ENCODE data around the gene COG7.
"Not testable (repeated sequence)": the region's sequence is repeated elsewhere in the genome, so short reads cannot be mapped to it uniquely, and the experiment has no call there.

Gene COG7

DNA sequence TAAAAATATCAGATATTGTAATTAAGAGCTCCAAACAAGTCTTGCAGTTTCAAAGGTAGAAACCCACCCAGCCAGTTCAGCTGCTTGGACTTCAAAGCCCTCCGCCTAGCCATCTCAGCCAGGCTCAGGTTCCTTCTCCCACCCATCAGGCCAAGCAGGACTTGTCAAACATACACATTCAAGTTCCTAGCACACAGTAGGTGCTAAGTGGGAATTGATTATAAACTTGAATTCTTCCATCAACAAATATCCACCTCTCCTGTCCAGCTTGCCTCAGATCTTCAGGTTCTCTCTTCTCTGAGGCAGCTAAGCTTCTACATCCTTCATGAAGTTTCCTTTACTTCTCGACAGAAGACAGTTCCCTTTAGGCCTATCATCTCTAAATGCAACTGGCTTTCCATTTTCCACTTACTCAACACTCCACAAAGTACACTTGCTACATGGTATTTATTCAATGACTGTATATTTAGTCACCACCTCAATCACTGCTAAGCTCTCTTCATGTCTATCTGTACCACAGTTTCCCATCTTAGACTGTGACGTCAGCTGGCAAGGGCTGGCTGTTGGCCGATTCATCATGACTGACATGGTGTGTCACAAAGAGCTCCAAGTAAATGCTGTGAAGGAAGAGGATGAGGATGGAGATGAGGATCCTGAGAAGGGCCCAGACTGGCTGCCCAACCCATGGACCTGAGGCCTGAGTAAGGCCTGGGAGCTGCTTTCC, 13.3 kb upstream of the COG7 start:
- no peak for DNase-seq

DNA sequence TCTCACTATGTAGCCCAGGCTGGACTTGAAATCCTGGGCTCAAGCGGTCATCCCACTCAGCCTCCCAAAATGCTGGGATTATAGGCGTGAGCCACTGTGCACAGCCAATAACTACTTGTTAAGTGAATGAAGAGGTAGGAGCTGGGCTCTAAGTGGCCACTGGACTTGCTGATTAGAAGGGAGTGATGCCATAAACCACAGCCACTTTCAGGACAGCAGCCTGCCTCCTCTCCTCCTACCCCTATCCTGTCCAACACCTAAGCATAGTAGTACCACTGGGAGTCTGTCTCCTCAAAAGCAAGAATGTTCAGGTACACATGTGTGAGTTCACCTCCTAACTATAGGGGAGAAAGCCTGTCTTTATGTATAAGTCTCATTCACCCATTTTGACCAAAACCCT, 12.2 kb upstream of the COG7 start:
- no peak for DNase-seq

DNA sequence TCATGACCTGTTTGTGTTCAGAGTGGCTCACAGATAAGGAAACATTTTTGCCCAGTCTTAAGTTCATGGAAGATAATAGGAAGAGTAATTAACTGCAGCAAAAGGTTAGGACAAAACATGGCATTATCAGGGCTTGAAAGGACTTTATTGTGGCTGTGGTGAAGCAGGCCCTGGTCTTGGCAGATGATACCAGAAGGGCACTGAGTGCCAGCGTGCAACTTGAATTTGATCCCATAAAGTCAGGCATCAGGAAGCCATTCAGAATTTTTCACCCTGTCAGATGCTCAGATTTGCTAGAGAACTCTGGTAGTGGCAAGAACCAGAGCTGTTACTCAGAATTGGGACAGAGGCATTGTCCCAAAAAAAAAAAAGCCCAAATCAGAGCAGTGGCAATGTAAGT, 11.2 kb upstream of the COG7 start:
- DNase-seq = no peak

DNA sequence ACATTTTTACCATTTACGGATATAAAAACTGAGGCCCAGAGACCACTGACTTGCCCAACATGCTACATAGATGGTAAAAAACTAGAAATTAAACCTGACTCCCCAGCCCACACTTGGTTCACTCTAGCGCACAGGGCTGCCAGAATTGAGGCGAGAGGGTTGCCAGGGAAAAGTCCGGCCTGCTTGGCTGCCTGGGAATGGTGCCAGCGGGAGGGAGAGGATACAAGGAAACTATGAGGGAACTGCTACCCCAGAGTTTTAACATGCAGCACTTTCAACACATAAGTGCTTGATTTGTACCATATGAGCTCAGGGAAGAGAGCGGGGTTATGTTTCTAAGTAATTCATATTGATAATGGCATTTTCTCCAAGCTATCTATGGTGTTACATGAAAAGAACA, 10.0 kb upstream of the COG7 start:
- DNase-seq = not testable (repeated sequence)

DNA sequence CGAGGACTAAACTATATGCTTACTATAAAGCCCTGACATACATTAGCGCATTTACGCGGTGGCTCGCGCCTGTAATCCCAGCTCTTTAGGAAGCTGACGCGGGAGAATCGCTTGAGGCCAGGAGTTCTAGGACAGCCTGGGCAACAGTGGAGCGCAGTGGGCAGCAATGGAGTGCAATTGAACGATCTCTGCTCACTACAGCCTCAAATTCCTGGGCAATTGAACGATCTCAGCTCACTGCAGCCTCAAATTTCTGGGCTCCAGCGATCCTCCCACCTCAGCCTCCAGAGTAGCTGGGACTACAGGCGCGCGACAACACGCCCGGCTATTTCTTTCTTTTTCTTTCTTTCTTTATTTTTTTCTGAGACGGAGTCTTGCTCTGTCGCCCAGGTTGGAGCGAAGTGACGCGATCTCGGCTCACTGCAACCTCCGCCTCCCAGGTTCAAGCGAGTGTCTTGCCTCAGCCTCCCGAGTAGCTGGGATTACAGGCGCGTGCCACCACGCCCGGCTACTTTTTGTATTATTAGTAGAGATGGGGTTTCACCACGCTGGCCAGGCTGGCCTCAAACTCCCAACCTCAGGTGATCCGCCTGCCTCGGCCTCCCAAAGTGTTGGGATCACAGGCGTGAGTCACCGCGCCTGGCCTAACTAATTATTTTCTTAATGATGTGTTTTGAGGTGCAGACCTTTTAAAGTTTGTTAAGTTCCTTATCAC, 506 bp upstream of the COG7 start:
- DNase-seq = no peak

DNA sequence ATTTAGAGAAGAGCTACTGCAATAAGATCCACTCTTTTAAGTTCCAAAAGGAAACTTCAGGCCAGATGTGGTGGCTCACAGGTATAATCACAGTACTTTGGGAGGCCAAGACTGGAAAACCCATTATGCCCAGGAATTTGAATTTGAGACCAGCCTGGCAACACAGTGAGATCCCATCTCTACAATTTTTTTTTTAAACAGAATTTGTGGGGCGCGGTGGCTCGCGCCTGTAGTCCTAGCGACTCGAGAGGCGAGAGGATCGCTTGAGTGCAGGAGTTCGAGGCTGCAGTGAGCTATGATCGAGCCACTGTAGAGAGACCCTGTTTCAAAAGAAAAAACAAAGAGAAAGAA, 793 bp downstream of the COG7 start:
- DNase-seq = peak; percentile 3

DNA sequence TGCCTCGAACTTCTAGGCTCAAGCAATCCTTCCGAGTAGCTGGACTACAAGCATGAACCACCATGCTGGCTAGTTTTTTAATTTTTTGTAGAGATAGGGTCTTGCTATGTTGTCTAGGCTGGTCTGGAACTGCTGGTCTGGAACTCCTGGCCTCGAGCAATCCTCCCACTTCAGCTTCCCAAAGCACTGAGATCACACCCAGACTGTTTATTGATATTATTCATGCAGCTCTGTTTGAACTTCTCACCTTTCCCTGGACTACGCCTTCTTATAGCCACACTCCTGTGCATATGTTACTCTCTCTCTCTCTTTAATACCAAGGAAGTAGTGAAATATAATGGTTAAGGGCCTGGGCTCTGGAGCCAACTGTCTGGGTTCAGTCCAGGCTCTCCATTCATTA, 4.6 kb downstream of the COG7 start:
- DNase-seq = no peak

DNA sequence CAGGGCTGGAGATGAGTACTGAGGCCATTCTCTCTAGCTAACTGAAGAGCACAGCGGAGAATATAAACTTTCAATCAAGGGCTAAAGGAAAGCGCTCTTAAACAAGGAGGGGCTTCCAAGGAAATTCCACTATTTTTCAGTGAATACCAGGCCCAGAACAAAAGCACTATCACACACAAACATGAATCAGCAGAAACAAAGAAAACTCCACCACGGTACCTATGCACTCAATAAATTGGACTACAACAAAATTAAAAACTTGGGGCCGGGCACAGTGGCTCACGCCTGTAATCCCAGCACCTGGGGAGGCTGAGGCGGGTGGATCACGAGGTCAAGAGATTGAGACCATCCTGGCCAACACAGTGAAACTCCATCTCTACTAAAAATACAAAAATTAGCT, 15.4 kb downstream of the COG7 start:
- not testable (repeated sequence) for DNase-seq

DNA sequence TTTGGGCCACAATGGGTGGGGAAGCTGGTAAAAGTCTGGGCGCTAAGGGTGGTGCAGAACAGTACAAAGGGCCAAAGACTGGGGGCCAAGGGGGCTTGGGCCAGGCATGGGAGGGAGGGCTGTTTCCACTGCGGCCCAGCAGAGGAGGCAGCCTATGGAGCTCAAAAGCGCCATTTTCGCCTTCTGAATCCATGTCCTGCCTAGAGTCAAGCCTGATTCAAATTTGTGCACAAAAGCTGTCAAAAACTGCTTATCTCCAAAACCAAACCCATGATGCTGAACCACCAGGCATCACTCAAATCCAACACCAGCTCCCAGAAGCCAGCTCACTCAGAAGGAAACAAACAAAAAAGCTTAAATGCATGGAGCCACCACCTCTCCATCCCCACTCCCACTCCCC, 16.0 kb downstream of the COG7 start:
- DNase-seq = no peak

DNA sequence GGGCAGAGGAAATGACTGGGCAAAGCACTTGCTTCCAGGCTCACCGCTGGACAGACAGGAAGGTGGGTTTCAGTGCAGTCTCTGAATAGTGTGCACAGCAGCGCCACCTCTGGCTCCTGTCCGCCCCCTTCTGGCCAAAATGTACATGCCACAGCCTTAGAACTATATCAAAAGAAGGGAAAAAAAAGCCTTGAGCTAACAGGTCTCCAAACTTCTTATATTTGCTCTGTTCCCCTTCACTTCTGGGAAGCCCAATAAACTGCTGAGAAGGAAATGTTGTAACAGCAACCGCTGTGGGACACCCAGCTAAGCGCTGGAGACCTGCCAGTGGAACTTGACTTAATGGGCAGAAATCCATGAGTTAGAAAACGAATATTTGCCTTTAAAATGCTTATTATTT, 17.5 kb downstream of the COG7 start:
- DNase-seq = peak; percentile 64

DNA sequence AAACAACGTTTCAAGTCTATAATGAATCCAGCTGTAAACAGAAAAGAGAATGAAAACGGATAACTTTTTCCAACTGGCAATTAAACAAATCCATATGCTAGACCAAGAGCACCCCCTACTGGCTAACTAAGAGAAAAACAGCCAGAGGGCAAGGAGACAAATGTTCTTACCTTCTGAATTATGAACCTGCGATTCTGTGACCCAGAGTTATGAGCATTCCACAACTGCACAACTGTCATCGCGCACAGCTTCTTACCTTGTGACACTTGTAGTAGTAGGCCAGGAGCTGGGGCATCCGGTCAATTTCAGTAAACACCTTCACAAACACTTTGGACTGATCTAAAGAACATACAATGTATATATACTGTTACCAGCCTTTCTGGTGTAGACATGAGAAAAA, 18.6 kb downstream of the COG7 start:
- no peak for DNase-seq

DNA sequence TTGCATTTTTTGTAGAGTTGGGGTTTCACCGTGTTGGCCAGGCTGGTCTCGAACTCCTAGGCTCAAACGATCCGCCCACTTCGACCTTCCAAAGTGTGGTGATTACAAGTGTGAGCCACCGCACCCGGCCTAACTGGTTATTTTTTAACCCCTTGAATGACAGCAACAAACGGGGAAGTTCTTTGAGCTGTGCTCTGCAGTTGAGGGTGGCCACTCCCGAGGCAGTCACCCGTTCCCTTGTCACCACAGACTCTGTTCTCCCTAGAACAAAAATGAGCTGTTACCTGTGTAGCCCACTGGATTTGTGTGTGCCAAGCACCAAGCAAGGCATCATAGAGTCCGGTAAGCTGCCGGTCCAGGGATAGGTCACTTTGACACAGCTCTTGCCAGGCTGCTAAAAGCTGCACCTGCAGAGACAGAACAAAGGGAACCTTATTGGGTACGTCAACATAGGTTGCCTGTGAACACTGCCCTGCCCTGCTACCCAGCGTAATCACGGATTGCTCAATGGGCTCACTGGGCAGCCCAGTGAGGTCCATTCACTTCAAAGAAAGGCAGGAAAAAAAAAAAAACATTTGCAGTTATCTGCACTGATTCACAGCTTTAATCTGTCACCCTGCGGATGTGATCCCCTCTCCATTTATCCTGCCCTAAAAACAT, 19.6 kb downstream of the COG7 start:
- no peak for DNase-seq

DNA sequence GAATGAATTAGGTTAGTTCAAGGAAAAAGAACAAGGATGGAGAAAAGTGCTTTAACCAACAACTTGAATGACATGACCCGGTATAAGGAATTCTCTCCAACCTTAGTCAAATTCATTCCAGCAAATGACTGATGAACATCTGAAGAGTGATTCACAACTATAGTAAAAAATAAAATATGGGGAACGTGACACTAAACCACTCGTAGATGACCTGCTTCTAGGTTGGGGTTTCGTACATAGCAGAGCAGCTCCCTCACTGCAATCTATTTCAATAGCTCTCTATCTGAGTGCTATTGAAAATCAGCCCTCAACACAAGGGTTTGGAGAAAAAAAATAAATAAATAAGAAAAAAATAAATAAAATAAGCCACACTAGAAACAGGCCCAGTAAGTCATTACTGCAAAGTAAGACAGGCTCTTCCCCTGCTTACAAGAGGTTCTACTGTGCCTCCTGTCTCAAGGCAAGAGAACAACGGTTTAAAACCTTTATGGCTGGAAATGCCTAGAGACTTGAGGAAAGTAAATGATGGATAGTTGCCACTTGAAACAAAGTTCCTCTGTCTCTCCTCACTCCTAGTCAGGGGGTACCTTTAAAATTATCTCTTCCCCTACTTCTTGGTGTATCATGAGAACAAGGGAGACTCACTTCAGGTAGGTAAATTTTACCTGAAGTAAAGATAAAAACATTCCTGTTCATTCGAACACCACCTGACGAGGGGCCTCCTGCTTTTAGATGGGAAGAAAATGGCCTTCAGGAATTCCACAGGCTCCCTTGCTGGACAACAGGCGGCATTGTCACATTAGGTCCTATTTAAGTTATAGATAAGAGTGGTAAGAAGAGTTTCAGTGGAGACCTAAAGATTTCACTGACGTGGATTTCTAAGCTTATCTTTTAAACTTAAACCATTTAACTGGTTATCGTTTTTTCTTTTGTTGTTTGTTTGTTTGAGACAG, 20.5 kb downstream of the COG7 start:
- DNase-seq = no peak

DNA sequence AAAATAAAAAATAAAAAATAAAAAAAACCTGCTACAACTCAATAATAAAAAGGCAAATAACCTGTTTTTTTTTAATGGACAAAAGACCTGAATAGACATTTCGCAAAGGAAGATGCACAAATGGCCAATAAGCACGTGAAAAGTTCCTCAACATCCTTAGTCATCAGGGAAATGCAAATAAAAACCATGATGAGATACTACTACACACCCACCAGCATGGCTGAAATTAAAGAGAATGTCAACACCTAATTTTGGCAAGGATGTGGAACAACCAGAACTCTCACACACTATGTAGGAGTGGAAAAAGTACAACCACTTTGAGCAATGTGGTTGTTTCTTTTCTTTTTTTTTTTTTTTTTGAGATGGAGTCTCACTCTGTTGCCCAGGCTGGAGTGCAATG, 24.6 kb downstream of the COG7 start:
- no peak for DNase-seq

DNA sequence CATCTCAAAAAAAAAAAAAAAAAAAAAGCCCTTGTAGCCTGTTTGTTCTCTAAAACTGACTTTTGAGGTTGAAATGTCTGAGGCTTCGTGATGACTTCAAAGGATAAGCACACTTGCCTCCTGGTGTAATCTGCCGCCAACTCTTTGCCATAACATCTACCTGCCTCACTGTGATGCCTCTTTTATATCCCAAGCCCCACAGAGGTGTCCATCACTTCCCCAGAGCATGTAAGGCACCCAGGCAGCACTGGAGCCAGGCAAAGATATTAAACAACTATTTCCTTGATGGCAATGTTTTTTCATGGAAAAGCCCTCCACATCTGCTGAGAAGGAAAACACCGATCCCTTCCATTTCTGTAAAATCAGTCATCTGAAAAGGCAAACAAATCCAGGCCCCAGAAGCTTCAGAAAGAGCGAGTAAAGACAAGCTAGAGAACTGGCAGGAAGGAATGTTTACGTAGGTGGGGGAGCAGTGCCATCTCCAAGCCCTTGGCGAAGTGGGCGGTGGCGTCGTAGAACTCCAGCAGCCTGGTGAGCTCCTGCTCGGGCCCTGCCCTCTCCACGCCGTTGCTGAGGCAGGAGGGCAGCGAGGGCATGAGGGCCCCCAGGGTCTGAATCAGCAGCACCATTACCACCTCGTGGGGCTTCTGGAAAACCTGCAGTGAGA, 28.6 kb downstream of the COG7 start:
- DNase-seq = no peak

DNA sequence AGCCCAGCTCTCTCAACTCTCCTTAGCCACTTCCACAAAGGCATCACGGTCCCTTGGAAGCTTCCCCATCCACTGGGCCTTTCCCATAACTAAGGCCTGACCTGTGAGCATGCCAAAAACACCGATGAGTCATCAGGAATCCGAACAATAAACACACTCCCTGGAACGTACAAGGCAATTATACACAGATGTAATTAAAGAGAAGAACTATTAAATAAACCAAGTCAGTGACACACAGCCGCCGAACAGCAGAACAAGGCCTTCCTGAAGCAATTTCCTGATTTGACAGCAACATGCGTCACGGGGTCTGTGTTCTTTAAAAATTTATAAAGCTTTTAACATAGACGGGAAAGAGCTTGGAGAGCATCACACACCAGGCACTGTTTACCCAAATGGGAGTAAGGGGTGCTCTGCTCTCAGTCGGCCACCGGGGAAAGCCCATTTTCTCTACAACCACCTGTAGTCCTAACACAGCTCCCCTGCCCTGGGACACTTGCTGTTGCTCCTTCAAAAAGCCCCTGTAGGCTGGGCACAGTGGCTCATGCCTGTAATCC, 29.4 kb downstream of the COG7 start:
- DNase-seq = no peak

DNA sequence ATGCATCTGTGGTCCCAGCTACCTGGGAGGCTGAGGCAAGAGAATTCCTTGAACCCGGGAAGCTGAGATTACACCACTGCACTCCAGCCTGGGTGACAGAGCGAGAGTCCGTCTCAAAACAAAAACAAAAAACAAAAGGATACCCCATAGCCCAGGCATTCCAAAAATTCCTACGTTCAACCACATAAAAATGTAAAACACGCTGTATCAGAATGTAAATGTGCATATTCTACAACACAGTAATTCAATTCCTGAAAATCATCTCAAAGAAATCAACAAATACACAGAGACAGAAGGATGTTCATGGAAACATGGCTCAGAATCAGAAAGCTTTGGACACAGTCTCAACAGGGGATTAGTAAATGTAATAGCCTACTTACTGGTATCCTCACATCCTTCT, 33.0 kb downstream of the COG7 start:
- DNase-seq = no peak

DNA sequence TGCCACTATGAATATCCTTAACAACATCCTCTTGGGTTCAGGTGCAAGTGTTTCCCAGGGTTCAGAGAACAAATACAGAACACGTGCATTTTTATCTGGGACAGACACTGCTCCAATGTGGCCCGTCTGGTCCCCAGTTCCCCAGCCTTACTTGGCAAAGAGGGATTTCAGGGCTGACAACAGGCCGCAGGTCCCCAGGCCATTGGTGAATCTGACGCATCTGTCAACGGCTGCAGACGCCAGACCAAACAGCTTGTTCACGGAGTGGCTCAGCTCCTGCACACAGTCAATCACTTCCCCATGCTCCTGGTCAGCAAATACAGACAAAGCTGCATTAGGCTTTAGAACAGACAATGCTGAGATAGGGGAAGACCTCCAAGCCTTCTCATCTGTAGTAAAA, 36.2 kb downstream of the COG7 start:
- DNase-seq = no peak

DNA sequence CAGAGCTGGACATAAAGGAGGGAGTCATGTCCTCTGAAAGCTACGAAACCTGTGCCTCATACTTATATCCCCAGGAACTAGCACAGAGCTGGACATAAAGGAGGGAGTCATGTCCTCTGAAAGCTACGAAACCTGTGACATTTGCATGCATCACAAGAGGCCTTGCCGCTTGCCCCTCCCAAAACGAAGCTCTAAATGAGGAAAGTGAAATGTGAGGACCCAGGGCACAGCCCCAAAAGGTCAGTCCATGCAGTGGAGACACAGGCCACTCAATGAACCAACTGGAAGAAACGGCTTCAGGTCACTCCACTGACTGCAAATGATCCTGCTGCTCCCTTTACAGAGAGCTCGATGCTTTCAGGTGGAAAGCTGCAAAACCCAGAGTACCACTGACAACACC, 38.3 kb downstream of the COG7 start:
- DNase-seq = no peak

DNA sequence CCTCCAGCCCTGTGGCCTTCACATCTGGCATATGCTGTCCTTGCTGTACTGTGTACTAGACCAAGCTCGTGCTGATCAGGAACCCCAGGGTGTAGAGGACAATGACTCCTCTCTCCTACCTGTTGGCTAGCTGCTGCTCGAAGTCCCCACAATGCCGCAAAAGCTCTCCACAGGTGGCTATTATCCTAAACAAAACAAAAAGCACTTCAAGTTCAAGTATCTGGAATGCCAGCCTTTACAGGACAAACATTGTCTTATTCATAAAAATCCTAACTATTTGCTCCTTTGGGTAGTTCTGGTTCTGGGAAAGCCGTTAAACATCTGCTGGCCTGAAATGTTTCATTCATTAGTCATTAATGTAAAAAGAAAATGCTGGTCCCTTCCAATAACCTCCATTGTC, 42.8 kb downstream of the COG7 start:
- DNase-seq = no peak

DNA sequence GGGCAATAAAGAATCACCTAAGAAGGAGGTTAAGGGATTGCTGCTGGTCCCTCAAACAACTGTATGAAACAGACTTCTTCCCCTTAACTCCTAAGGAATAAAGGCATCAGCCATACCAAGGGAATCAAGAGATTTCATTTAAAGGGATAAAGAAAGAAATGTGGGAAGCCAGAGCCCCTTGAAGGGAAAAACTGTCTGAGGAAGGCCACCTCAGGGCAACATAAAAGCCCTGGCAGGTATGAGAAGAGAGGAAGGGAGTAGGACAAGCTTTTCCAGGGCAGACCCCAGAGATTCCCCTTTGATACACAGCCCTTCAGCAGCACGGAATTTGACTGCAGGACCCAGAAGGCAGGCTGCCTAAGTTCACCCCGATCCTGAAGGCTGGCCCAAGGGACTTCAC, 43.5 kb downstream of the COG7 start:
- no peak for DNase-seq

DNA sequence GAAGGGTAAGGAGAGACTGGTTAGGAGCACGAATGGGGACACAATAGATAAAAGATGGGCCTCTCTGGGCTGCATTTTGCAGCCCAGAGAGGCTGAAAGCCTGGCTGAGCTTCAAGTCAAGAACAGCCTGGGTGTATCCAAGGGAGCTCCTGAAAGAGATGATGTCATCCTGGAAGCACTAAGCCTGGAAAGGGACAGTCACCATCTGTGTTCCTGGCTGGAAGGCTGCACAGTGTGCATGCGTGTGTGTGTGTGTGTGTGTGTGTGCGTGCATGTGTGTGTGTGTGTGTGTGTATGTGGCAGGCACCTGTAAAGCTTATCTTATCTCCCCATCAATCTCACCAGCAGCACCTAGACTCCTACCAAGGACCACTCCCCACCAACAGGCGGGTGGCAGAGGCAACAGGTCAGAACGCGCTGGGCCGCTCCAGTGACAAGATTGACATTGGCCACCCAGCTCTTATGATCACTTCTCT, 44.1 kb downstream of the COG7 start:
- DNase-seq = no peak
